ENCODE results near the gene THTPA.
"Not testable (repeated sequence)": the region's sequence is repeated elsewhere in the genome, so short reads cannot be mapped to it uniquely, and the experiment has no call there.

Gene THTPA

DNA sequence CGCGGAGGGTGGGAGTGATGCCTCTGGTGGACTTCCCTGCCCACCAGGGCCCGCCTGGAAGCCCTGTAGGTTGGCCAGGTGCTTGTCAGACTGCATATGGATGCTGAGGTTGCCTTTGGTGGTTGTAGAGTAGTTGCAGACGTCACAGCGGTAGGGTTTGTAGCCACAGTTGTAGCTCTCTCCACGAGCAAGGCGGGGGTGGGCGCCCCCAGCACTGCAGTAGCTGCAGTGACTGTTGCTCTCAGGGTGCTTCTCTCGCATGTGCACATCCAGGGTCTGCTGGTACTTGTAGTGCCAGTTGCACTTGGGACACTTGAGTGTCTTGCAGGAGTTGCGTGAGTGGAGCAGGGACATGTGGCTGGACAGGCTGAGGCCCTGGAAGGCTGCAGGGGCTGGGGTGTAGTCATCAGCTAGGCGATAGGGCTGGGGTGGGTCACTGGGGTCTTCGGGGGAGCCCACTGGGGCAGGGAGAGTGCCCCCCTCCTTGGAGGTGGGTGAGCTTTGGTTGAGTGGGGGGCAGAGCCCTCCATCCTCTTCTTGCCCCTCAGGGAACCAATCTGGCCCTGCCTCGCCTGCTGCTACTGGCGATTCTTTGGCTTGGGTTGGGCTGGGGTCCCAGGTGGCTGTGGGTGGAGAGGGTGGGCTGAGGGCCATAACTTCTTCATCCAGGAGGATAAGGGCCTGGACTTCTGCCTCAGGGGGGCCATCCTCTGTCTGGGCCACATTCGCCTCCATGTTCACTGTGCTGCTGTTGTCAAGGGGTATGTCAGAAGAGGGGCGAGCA lies 22.2 kb upstream of the THTPA start:
- no peak for DNase-seq (ENCODE audit: low read depth in 2 of 2)

DNA sequence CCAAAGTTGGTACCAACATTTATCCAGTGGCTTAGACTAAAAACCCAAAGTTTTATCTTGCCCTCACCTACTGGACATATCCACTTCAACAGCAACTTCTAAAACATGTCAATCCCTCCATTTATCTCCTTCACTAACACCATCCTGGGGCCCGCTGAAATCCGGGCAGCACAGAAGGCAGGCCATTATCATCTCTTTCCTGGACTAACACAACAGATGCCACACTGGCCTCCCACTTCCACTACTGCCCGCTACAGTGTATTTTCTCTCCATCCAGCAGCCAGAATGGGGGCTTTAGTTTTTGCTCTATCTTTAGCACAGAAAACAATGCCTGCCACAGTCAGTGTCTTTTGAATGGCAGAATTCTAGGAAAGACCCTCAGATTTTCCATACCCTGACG lies 20.1 kb upstream of the THTPA start:
- DNase-seq (ENCODE audit: low read depth in 2 of 2): no peak

DNA sequence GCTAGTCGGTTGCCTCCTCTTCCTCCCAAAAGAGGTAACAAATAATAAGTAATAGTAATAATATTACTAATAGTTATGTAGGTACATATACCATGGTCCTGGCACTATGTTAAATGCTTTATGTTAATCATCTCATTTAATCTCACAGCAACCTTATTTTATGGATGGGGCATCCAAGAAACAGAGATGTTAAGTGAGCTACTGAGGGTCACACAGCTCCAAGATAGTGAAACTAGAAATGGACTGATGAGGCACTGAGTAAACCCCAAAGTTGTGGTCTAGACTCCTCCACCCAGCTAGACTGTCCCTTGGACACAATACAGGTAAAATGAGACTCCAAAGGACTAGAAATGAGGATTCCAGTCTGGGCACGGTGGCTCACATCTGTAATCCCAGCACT lies 19.6 kb upstream of the THTPA start:
- no peak for DNase-seq (ENCODE audit: low read depth in 2 of 2)

DNA sequence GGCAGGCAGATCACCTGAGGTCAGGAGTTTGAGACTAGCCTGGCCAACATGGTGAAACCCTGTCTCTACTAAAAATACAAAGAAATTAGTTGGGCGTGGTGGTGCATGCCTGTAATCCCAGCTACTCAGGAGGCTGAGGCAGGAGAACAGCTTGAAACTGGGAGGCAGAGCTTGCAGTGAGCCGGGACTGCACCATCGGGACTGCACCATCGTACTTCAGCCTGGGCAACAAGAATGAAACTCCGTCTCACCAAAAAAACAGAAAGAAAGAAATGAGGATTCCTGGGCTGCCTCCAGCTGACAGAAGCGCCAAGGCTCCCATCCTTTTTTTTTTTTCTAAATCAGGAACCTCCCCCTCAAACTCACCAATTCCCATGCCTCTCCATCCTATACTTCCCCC lies 19.2 kb upstream of the THTPA start:
- DNase-seq (ENCODE audit: low read depth in 2 of 2): not testable (repeated sequence)

DNA sequence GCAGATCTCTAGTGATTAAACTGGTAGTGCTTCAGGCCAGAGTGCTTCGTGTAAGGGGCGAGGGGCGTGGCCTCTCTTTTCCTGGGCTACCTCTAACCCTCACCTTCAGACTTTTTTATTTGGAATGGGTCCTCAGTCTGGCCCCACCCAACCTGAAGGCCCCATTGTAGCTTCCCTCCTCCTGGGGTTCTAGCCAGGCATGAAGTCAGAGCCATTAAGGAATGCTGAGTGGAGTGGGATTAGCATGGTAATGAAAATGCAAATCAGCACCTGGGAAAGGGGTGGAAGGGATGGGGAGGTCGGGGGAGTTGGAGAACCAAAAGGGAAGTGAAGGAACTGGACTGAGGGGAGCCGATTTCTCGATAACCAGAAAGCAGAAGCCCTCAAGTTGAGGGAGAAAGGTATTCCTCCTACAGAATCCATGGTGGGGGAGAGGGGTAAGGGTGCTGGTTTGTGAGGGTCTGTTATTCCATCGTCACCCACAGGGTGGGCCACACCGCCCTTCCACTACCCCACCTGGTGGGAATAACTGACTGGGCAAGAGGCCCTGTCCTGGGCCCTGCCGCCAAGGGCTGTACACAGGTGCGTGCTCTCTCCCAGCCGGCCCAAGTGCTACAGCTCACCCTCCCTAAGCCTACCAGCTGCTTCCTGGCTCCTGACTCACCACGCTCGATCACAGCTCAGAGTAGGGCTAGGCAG lies 18.6 kb upstream of the THTPA start:
- no peak for DNase-seq (ENCODE audit: low read depth in 2 of 2)

DNA sequence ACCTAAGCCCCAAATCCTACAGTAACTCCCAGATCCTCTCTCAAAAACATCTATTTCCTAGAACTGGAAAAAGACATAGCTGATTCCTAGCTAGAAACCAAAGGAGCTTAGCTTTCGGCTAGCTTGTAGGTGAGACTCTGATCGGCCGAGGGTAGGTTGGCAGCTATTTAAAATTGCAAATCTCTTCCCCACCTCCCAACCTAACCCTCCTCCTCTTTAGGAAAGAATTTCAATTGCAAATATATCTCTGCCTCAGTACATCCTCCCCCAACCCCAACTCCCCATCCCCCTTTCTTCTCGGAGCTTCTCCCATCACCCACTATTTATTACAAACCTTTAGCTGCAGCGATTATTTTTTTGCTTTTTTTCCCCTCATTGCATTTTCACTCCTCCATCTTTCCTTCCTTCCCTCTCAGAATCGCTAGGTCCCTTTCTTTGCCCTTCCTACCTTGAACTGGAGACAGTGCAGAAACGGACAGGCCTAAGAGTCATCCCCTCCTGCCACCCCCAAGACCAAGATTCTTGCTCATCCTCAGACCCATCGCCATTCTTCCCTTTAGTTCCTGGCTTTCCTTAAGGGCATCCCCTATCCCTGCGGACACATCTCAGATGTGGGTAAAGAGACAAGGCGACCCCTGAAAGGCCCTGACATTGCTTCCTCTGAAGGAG lies 17.9 kb upstream of the THTPA start:
- no peak for DNase-seq (ENCODE audit: low read depth in 2 of 2)

DNA sequence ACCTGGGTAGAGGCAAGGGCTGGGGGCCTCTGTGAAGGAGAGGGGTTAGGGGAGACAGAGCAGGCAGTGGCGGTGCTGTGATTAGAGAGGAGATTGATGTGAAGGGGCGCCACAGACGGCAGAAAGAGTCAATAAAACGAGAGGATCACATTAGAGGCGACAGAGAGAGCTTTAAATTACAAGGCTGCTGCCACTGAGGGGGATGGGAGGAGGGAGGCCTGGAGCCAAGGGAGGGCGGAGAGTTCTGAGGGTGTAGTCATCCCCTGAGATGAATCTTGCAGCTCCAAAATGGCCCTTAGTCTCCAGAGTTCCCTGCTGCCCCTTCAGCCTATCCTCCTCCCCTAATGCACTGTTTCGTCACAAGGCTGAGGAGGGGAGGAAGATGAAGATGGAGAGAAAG lies 17.3 kb upstream of the THTPA start:
- no peak for DNase-seq (ENCODE audit: low read depth in 2 of 2)

DNA sequence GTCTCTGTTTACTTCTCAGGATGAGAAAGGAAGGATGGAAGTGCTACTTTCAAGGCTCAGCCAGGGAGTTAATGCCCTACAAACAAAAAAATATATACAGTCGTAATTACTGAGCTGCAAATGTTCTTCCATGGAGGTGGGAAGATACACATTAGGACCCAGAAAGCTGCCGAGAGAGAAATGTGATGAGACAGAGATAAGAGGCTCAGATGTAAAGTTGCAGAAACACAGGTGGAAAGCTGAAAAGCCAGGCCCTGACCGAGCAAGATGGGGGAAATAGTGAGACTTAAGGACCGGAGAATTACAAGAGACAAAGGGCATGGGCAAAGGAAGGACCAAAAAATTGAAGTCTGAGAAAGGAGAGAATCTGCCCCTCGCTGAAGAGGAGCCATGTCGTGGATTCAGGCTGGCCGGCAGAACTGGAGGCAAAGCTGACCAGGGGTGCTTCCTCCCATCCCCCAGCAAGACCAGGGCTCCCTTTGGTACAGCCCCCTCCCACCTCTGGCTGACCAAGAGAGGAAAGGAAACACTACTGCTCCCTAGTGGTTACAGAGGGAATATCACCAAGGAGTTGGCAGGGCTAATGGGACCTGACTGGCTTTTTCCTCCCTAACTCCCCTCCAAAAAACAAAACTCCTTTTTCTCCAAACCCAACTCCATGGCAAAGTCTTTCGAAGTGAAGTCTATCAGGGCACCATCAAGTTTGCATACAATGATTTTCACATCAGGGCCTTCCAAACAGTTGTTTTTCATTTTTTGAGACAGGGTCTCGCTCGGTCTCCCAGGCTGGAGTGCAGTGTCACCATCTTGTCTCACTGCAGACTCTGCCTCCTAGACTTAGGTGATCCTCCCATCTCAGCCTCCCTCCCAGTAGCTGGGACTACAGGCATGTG lies 16.6 kb upstream of the THTPA start:
- DNase-seq (ENCODE audit: low read depth in 2 of 2): no peak

DNA sequence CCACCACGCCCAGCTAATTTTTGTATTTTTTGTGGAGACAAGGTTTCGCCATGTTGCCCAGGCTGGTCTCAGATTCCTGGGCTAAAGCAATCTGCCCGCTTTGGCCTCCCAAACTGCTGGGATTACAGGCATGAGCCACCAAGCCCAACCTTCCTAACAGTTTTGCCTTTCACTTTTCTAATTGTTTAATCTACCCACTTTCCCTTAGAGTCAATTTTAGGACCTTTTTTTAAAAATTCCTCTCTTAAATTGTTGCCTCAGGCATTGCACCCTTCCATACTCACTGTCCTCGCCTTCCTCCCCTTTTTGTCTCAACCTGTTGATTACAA lies 16.0 kb upstream of the THTPA start:
- DNase-seq (ENCODE audit: low read depth in 2 of 2): no peak

DNA sequence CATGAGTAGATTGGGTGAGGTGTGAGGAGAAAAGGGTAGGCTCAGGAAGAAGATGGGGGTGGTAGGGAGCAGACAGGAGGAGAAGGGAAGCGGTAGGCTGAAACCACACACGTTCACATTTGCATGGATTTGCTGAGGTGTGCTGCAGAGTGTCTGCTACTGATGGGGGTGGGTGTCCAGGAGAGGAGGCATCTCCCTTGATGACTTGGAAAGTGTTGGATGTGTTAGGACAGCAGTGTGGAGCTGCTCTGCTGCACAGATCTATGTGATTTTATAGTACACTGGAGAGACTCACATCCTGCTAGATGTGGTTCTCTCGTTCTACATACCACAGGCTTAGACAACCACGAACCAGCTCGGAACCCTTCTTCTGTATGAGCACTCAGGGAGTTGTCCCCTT lies 13.8 kb upstream of the THTPA start:
- no peak for DNase-seq (ENCODE audit: low read depth in 2 of 2)

DNA sequence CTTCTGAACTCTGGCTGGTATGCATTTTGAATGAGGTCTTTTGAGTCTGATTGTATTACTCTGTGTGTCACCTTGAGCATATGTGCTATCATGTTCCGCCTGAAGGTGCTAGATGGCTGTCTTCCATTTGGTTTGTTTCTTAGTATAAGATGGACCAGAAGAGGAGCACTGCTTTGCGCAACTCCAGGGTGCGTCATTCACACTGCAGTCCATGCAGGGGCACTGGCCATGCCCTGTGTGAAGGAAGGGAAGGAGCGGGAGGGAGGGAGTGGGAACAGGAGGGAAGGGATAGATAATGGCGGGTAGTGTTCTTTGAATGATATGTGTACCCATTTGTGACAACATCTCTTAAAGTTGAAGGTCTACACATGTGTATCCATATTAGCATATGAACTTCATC lies 12.7 kb upstream of the THTPA start:
- no peak for DNase-seq (ENCODE audit: low read depth in 2 of 2)

DNA sequence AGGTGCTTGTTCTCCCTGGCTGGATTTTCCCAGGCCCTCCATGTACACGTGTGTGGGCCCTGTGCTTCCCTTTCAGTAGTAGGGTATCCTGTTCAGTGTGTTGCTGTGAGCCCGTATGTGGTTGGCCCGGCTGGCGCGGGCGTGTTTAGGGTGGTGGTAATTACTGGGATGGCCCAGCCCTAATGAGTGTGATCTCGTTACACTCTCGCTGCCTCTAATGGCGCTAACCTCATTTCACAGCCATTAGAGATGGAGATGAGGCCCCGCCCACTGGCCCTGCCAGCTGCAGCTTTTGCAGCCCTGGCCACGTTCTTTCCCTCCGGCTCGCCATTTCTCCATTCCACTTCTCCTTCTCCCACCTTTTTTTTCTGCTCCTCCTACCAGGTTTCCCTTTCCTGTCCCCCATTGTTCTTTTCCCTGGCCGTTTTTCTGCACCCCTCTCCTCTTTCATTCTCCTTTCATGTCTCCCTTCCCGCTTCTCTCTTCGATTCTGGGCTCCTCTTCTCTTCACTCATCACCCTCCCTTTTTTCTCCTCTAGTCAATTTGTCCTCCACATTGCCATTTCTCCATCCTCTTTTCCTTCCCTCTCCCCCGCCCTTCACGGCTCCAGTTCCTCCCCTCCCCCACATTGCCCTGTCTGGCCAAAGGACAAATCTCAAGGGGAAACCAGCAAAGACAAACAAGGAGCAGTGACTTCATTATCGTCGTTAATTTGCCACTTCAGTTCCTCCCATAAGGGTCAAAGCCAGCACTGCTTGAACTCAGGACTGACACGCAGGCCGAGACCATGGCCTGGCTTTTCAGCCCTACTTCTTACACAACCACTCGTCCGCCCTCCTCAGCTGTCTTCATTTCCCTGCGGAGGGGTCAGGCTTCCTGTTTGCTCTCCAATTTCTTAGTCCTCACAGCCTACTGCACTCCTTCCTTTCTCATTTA lies 11.3 kb upstream of the THTPA start:
- DNase-seq (ENCODE audit: low read depth in 2 of 2): no peak

DNA sequence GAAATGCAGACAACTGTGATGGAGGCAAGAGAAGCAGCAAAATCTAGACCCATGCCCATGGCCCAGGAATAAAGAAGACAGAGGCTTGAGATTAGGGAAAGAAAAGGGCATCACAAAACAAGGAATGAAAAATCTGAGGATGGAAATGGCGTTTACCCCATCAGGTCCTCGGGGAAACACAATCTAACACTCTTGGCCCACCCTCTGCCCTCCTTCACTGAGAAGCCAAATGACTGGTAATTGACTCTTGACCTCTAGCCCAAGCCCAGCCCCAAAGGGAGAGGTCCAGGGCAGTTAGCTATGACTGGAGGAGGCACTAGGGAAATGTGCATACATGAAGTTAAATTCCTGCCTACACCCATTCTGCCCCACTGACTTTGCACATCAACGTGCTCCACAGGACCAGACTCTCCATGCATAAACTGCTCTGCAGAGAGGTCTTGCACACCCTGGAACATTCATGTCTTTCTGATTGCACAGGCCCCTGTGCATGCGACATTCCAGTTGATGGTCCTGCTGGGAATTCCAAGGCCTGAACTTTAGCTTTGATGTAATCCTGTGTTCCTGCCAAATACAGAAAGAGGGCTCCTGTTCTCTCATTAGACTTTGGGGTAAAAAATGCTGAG lies 10.2 kb upstream of the THTPA start:
- DNase-seq (ENCODE audit: low read depth in 2 of 2): no peak

DNA sequence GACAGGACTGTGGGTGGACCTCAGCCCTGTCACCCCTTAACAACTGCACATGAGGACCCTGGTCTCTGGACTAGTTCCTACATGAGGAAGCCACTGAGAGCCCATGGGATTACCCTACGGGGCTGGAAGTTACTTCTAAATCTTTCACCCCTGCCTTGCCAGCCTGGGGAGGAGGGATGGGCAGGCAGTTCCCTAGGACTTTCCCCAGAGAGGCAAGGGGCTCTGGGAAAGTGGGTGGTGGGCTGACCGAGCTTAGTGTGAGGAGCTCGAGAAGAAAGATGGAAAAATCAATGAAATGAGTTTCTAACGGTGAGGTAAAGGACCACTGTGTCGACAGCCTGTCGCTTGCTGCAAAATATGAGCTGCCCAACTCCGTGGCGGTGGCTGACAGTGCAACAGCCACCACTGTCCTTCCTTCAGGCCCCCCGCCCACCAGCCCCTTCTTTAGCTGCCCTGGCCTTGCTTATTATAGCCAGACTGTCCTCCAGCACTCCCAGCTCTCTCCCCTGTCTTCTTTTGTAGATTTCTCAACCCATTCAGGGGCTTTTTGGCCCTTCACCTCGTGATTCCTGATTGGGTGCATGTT lies 9.5 kb upstream of the THTPA start:
- no peak for DNase-seq (ENCODE audit: low read depth in 2 of 2)

DNA sequence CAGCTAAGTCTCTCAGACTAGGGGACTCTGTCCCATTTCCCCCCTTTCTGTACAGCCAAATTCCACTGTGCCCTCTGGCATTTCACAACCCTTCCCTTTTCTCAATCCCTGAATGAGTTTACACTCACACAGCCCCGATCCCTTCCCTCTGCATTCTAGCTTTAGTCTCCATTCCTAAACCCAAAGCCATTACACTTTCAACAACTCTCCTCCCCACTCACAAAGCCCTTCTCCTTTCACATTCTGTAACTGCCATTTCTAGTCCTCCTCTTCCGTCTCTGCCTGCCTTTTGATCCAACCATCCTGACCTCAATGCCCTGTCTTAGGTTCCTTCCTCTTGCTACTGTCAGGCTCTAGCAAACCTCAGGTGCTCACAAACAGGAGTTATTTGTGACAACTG lies 8.1 kb upstream of the THTPA start:
- DNase-seq (ENCODE audit: low read depth in 2 of 2): no peak

DNA sequence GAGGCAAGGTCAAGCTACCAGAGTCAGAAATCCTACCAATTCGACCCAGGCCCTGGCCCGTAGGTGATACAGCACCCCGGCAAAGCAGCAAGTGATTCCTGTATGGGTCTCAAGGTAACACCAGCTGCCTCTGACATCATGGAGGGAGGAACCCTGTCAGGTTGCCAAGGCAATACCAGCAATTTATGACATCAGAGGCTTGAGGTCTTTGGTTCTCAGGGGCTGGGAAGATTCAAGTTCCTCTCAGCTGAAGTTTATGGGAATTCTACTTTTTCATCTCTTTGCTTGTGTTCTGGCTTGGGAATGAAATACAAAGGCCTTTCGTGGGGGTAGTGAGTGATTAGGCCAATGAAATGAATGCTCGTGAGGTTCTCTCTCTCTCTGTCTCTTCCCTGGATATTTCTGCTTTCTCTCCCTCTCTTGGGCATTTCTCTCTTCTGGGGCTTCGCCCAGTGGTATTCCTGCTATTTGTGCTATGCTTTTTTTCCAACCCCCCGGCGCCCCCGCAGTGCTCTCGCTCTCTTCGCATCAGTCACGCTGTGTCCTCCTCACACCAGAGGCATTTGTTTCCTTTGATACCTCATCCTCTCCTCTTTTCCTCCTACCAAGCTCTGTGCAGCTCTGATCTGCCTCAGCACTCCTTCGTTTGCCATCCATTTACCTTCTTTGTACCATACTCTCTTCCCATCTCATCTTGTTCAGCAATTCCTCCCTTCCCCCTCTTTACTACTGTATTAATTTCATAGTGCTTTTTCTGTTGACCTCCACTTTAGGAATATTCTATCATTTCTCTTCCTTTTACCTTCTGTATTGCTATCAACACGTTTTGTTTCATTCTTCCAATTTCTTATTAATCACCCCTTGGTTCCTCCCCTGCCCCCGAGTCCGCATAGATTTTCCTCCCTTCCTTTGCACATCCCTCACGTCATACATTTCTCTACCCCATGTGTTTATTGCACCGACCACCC lies 7.4 kb upstream of the THTPA start:
- no peak for DNase-seq (ENCODE audit: low read depth in 2 of 2)

DNA sequence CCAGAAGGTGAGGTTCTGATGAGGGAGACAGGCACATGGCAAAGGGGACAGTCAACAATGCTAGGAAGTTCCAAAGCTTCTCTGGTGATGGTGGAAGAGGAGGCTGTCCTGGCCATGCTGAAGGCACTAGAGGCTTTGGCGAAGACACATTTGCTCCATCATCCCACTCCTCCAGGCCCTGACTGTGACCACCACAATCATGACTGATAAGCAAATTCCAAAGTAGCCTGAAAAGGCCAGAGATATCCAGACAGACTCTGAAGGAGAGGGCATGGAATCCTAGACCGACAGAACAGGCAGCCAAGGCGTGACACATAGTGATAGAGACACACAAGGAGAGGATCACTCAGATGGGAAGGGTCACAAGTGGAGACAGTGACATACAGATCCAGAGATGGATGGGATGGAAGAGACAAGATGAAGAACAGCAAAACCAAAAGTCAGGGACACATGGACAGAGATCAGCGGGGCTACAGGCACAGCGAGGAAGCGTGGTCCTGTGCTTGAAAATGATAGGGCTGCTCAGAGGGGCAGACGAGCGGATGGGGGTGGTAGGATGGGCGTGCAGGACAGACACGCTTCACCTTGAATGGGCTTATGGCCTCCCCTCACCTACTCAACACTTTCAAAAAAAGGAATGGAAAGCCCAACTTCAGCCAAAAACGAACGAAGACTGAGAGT lies 5.8 kb upstream of the THTPA start:
- DNase-seq (ENCODE audit: low read depth in 2 of 2): no peak

DNA sequence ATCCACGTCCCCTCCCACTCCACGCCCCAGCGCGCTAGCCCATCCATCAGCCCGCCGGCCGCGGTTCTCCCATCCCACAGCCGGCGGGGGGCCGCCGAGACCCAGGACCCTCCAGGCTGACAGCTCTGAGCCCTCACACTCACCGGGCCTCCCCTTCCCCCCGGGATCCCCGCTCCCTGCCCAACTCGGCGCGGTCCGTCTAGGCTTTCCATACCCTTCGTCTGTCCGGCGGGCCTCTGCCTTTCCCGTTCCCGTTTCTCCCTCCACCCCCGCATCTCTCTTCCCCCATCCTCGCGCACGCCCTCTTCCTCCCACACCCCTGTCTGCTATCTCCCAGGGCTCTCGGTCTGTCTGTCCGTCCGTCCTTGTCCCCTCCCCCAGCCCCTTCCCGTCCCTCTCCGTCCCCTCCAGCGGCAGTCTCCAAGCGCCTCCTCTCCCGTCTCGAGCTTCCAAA lies 5.2 kb upstream of the THTPA start:
- DNase-seq (ENCODE audit: low read depth in 2 of 2): no peak
